Activated CD8-positive, alpha-beta memory T cell treated with anti-CD3 and anti-CD28 coated beads, Interleukin-2, amount 50 U/mL, for 1 hour (primary cell): ENCODE measurements around the gene P3H4.

Experiments
- DNase-seq: peaks from one replicate; pipeline ENCODE4 v3.0.0-alpha.2; 2020; ENCODE audit errors: extremely low read depth

The P3H4 gene

GRCh38 chr17:41772218-41772585 is 39.5 kb downstream of the P3H4 start:
- DNase-seq = no peak

- no peak for DNase-seq
Measured at GRCh38 chr17:41771389-41772206, 40.2 kb downstream of the P3H4 start.

- no peak for DNase-seq
Measured at GRCh38 chr17:41769985-41770384, 41.8 kb downstream of the P3H4 start.

- no peak for DNase-seq
Measured at GRCh38 chr17:41769346-41769862, 42.3 kb downstream of the P3H4 start.

- DNase-seq = no peak
Measured at GRCh38 chr17:41768682-41769288, 43.0 kb downstream of the P3H4 start.

- DNase-seq = no peak
Measured at GRCh38 chr17:41767324-41768042, 44.3 kb downstream of the P3H4 start.

- DNase-seq = no peak
Measured at GRCh38 chr17:41766135-41766534, 45.6 kb downstream of the P3H4 start.

GRCh38 chr17:41763327-41763726 is 48.4 kb downstream of the P3H4 start:
- DNase-seq = no peak

- no peak for DNase-seq
Measured at GRCh38 chr17:41762841-41763240, 48.9 kb downstream of the P3H4 start.

GRCh38 chr17:41762391-41762790 is 49.4 kb downstream of the P3H4 start:
- no peak for DNase-seq

GRCh38 chr17:41760878-41761277 is 50.9 kb downstream of the P3H4 start:
- no peak for DNase-seq

GRCh38 chr17:41758601-41759000 is 53.1 kb downstream of the P3H4 start:
- no peak for DNase-seq

GRCh38 chr17:41754066-41754465 is 57.7 kb downstream of the P3H4 start:
- DNase-seq = no peak
